ENCODE measurements around the gene OSBP2.

The OSBP2 gene

GRCh38 chr22:30795118-30795517 is 100.4 kb downstream of the OSBP2 start:
- TF ChIP-seq ARNTL (CRISPR knock-in tag; IDR thresholded peaks at IDR 0.05; ENCODE audit: borderline replicate concordance, low read depth): no peak
- TF ChIP-seq CSDC2 (CRISPR knock-in tag; IDR thresholded peaks at IDR 0.05): no peak
- TF ChIP-seq, protein P1, sequence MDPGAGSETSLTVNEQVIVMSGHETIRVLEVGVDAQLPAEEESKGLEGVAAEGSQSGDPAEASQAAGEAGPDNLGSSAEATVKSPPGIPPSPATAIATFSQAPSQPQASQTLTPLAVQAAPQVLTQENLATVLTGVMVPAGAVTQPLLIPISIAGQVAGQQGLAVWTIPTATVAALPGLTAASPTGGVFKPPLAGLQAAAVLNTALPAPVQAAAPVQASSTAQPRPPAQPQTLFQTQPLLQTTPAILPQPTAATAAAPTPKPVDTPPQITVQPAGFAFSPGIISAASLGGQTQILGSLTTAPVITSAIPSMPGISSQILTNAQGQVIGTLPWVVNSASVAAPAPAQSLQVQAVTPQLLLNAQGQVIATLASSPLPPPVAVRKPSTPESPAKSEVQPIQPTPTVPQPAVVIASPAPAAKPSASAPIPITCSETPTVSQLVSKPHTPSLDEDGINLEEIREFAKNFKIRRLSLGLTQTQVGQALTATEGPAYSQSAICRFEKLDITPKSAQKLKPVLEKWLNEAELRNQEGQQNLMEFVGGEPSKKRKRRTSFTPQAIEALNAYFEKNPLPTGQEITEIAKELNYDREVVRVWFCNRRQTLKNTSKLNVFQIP (CRISPR knock-in tag; IDR thresholded peaks at IDR 0.05; ENCODE audit: borderline replicate concordance, low read depth): no peak
- TF ChIP-seq, protein P2, sequence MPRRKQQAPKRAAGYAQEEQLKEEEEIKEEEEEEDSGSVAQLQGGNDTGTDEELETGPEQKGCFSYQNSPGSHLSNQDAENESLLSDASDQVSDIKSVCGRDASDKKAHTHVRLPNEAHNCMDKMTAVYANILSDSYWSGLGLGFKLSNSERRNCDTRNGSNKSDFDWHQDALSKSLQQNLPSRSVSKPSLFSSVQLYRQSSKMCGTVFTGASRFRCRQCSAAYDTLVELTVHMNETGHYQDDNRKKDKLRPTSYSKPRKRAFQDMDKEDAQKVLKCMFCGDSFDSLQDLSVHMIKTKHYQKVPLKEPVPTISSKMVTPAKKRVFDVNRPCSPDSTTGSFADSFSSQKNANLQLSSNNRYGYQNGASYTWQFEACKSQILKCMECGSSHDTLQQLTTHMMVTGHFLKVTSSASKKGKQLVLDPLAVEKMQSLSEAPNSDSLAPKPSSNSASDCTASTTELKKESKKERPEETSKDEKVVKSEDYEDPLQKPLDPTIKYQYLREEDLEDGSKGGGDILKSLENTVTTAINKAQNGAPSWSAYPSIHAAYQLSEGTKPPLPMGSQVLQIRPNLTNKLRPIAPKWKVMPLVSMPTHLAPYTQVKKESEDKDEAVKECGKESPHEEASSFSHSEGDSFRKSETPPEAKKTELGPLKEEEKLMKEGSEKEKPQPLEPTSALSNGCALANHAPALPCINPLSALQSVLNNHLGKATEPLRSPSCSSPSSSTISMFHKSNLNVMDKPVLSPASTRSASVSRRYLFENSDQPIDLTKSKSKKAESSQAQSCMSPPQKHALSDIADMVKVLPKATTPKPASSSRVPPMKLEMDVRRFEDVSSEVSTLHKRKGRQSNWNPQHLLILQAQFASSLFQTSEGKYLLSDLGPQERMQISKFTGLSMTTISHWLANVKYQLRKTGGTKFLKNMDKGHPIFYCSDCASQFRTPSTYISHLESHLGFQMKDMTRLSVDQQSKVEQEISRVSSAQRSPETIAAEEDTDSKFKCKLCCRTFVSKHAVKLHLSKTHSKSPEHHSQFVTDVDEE (CRISPR knock-in tag; IDR thresholded peaks at IDR 0.05): no peak
- TF ChIP-seq PPARA (CRISPR knock-in tag; IDR thresholded peaks at IDR 0.05; ENCODE audit: borderline replicate concordance): no peak
- no peak for TF ChIP-seq PATZ1 (CRISPR knock-in tag; IDR thresholded peaks at IDR 0.05; ENCODE audit: borderline replicate concordance)
- TF ChIP-seq OSR1 (CRISPR knock-in tag; IDR thresholded peaks at IDR 0.05): no peak
- TF ChIP-seq, protein P3, sequence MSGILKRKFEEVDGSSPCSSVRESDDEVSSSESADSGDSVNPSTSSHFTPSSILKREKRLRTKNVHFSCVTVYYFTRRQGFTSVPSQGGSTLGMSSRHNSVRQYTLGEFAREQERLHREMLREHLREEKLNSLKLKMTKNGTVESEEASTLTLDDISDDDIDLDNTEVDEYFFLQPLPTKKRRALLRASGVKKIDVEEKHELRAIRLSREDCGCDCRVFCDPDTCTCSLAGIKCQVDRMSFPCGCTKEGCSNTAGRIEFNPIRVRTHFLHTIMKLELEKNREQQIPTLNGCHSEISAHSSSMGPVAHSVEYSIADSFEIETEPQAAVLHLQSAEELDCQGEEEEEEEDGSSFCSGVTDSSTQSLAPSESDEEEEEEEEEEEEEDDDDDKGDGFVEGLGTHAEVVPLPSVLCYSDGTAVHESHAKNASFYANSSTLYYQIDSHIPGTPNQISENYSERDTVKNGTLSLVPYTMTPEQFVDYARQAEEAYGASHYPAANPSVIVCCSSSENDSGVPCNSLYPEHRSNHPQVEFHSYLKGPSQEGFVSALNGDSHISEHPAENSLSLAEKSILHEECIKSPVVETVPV (CRISPR knock-in tag; IDR thresholded peaks at IDR 0.05): no peak
- no peak for TF ChIP-seq BACH2 (CRISPR knock-in tag; IDR thresholded peaks at IDR 0.05; ENCODE audit: borderline replicate concordance)
- TF ChIP-seq ZNF8 (CRISPR knock-in tag; IDR thresholded peaks at IDR 0.05): no peak
- no peak for TF ChIP-seq ZNF70 (CRISPR knock-in tag; IDR thresholded peaks at IDR 0.05)
- no peak for TF ChIP-seq ISL1 (CRISPR knock-in tag; IDR thresholded peaks at IDR 0.05)
- TF ChIP-seq SNAI2 (CRISPR knock-in tag; IDR thresholded peaks at IDR 0.05): no peak
- TF ChIP-seq, protein P4, sequence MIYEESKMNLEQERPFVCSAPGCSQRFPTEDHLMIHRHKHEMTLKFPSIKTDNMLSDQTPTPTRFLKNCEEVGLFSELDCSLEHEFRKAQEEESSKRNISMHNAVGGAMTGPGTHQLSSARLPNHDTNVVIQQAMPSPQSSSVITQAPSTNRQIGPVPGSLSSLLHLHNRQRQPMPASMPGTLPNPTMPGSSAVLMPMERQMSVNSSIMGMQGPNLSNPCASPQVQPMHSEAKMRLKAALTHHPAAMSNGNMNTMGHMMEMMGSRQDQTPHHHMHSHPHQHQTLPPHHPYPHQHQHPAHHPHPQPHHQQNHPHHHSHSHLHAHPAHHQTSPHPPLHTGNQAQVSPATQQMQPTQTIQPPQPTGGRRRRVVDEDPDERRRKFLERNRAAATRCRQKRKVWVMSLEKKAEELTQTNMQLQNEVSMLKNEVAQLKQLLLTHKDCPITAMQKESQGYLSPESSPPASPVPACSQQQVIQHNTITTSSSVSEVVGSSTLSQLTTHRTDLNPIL (CRISPR knock-in tag; IDR thresholded peaks at IDR 0.05; ENCODE audit: low read depth): no peak
- TF ChIP-seq ZFP3 (CRISPR knock-in tag; IDR thresholded peaks at IDR 0.05): no peak
- TF ChIP-seq TOX (CRISPR knock-in tag; IDR thresholded peaks at IDR 0.05; ENCODE audit: borderline replicate concordance): no peak
- no peak for TF ChIP-seq ZNF565 (CRISPR knock-in tag; conservative IDR thresholded peaks at IDR 0.05; ENCODE audit: low read depth)
- ATAC-seq: no peak

- no peak for ATAC-seq
- TF ChIP-seq ZFP30 (CRISPR knock-in tag; IDR thresholded peaks at IDR 0.05) (no peak), ZFP3 (CRISPR knock-in tag; IDR thresholded peaks at IDR 0.05) (no peak), RARB (CRISPR knock-in tag; IDR thresholded peaks at IDR 0.05) (no peak), PPARA (CRISPR knock-in tag; IDR thresholded peaks at IDR 0.05; ENCODE audit: borderline replicate concordance) (no peak), SNAI2 (CRISPR knock-in tag; IDR thresholded peaks at IDR 0.05) (no peak), PATZ1 (CRISPR knock-in tag; IDR thresholded peaks at IDR 0.05; ENCODE audit: borderline replicate concordance) (no peak), ZC3H10 (CRISPR knock-in tag; IDR thresholded peaks at IDR 0.05) (no peak), ISL1 (CRISPR knock-in tag; IDR thresholded peaks at IDR 0.05) (no peak), CSDC2 (CRISPR knock-in tag; IDR thresholded peaks at IDR 0.05) (no peak), ZNF8 (CRISPR knock-in tag; IDR thresholded peaks at IDR 0.05) (no peak)
- TF ChIP-seq, protein P1 (CRISPR knock-in tag; IDR thresholded peaks at IDR 0.05; ENCODE audit: borderline replicate concordance, low read depth): no peak
- TF ChIP-seq, protein P3 (CRISPR knock-in tag; IDR thresholded peaks at IDR 0.05): no peak
- TF ChIP-seq, protein P2 (CRISPR knock-in tag; IDR thresholded peaks at IDR 0.05): no peak
These were observed 107.0 kb downstream of the OSBP2 start for GRCh38 chr22:30801695-30802094.

Data from SK-N-SH treated with all-trans-retinoic acid at 6 μM for 48 hours (cell line).